A549 (cell line): Measurements from ENCODE around the gene RBM12.

Source experiments
- CTCF ChIP-seq: fragments of >200 bp; sonication (Bioruptor Twin); formaldehyde crosslinking; IDR thresholded peaks from 3 replicates; pipeline ENCODE4 v1.5.1; 2016
- HOXA7 ChIP-seq: fragments of 250-450 bp; sonication (Bioruptor Pico); IDR thresholded peaks from 2 replicates; pipeline ENCODE4 v1.5.0; 2020; ENCODE audit warnings: mild to moderate bottlenecking, moderate library complexity
- KDM1A ChIP-seq: fragments of 200-600 bp; sonication (generic); IDR thresholded peaks from 2 replicates; pipeline ENCODE4 v1.6.1; 2016; ENCODE audit warnings: low read depth, mild to moderate bottlenecking
- POLR2AphosphoS2 ChIP-seq: conservative IDR thresholded peaks from 2 replicates; pipeline ENCODE4 v1.6.1; 2012; ENCODE audit warnings: low read length, improper control_type of control experiment, inconsistent platforms

- no peak for TF ChIP-seq POLR2AphosphoS2
- no peak for TF ChIP-seq CTCF
- TF ChIP-seq KDM1A: no peak
- no peak for TF ChIP-seq HOXA7 (CRISPR knock-in tag)
Measured at GRCh38 chr20:35710039-35710438, 45.3 kb upstream of the RBM12 start.
